ENCODE data around the gene CASKIN1.

DNA sequence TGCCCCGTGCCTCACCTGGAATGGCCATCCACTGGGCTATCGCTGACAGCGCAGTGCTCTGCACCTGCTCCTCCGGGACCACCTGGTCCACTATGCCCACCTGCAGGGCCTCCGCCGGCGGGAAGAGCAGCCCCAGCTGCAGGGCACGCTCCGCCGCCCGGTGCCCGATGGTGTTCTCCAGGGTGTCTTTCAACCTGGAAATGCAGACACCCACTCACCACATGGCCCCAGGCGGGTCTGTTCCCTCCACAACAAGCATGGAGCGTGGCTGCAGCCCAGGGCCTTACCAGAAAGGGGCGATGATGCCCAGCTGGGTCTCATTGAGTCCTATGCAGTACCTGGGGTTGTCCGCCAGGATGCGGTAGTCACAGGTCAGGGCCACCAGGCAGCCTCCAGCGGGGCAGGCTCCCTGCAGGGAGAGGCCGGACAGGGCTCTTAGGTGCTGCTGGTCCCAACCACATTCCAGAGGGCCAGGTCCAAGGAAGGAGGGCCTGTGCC is 46.7 kb upstream of the CASKIN1 start:
- TF ChIP-seq, protein P1, sequence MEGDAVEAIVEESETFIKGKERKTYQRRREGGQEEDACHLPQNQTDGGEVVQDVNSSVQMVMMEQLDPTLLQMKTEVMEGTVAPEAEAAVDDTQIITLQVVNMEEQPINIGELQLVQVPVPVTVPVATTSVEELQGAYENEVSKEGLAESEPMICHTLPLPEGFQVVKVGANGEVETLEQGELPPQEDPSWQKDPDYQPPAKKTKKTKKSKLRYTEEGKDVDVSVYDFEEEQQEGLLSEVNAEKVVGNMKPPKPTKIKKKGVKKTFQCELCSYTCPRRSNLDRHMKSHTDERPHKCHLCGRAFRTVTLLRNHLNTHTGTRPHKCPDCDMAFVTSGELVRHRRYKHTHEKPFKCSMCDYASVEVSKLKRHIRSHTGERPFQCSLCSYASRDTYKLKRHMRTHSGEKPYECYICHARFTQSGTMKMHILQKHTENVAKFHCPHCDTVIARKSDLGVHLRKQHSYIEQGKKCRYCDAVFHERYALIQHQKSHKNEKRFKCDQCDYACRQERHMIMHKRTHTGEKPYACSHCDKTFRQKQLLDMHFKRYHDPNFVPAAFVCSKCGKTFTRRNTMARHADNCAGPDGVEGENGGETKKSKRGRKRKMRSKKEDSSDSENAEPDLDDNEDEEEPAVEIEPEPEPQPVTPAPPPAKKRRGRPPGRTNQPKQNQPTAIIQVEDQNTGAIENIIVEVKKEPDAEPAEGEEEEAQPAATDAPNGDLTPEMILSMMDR (IDR thresholded peaks at IDR 0.05): no peak
- TF ChIP-seq POLR2A (IDR thresholded peaks at IDR 0.05): no peak

Data from lower leg skin (tissue), 3 donors.